Common myeloid progenitor, CD34-positive (primary cell): ENCODE results near the gene PTTG2.

Experiments
- CTCF ChIA-PET: fragments of 350-600 bp; sonication (Branson Sonifier 250); formaldehyde crosslinking; loops from one replicate; lab custom pipeline; 2021; ENCODE audit warnings: antibody characterized with exemption; lab: Charles Lee
- POLR2A ChIA-PET: fragments of 350-600 bp; sonication (Branson Sonifier 250); formaldehyde crosslinking; loops from one replicate; lab custom pipeline; 2021; ENCODE audit warnings: antibody characterized with exemption; lab: Charles Lee
- DNase-seq, 3 donors: peaks; one replicate each; pipeline versions ENCODE4 v3.0.0 to v3.0.0-alpha.2; 2013
- H3K27ac ChIP-seq, 2 experiments: 1 replicate in 1 of 2; 2 replicates in 1 of 2; pipeline ENCODE4 v1.7.0; 2013; ENCODE audit warnings: inconsistent platforms in 2 of 2, low read length in 2 of 2, mild to moderate bottlenecking in 2 of 2, low read depth in 1 of 2, moderate library complexity in 1 of 2; ENCODE audit not compliant: severe bottlenecking in 2 of 2, insufficient read depth in 1 of 2, poor library complexity in 1 of 2
- H3K27me3 ChIP-seq, 5 experiments: replicated peaks in 2 of 5; 1 replicate in 3 of 5; 2 replicates in 2 of 5; pipeline versions ENCODE4 v1.6.1 to v1.7.0; 2013; ENCODE audit warnings: low read length in 4 of 5, mild to moderate bottlenecking in 2 of 5, moderate library complexity in 2 of 5, inconsistent platforms in 1 of 5; ENCODE audit not compliant: insufficient read depth in 5 of 5, control insufficient read depth in 4 of 5
- H3K36me3 ChIP-seq, 4 experiments: 1 replicate in 2 of 4; 2 replicates in 2 of 4; pipeline versions ENCODE4 v1.6.1 to v1.7.0; 2013; ENCODE audit warnings: low read length in 3 of 4, control low read depth in 1 of 4, mild to moderate bottlenecking in 1 of 4; ENCODE audit not compliant: control insufficient read depth in 4 of 4, insufficient read depth in 4 of 4
- H3K4me1 ChIP-seq, 4 experiments: 1 replicate in 3 of 4; 2 replicates in 1 of 4; pipeline versions ENCODE4 v1.6.1 to v1.7.1; 2013; ENCODE audit warnings: low read length in 3 of 4, mild to moderate bottlenecking in 3 of 4, control low read depth in 1 of 4, inconsistent platforms in 1 of 4, moderate library complexity in 1 of 4; ENCODE audit not compliant: control insufficient read depth in 4 of 4, insufficient read depth in 4 of 4; ENCODE audit errors: control extremely low read depth in 1 of 4
- H3K4me3 ChIP-seq, 7 experiments: 1 replicate in 4 of 7; 2 replicates in 3 of 7; pipeline versions ENCODE4 v1.5.1 to v1.7.0; 2013; ENCODE audit warnings: mild to moderate bottlenecking in 7 of 7, low read length in 6 of 7, moderate library complexity in 6 of 7, inconsistent platforms in 2 of 7, low read depth in 2 of 7, control low read depth in 1 of 7; ENCODE audit not compliant: insufficient read depth in 4 of 7, control insufficient read depth in 1 of 7; ENCODE audit errors: extremely low read depth in 1 of 7
- H3K9me3 ChIP-seq, 5 experiments: 1 replicate in 4 of 5; 2 replicates in 1 of 5; pipeline versions ENCODE4 v1.6.1 to v1.7.1; 2013; ENCODE audit warnings: low read length in 4 of 5, mild to moderate bottlenecking in 2 of 5, inconsistent platforms in 1 of 5, low read depth in 1 of 5, moderate library complexity in 1 of 5; ENCODE audit not compliant: control insufficient read depth in 4 of 5, insufficient read depth in 2 of 5; ENCODE audit errors: control extremely low read depth in 1 of 5
- WGBS: methylation state at CpG from one replicate; pipeline ENCODE4 v1.1.5; 2013; ENCODE audit not compliant: insufficient coverage; 5-methylcytosine and 5-hydroxymethylcytosine counted together

The PTTG2 gene

DNA sequence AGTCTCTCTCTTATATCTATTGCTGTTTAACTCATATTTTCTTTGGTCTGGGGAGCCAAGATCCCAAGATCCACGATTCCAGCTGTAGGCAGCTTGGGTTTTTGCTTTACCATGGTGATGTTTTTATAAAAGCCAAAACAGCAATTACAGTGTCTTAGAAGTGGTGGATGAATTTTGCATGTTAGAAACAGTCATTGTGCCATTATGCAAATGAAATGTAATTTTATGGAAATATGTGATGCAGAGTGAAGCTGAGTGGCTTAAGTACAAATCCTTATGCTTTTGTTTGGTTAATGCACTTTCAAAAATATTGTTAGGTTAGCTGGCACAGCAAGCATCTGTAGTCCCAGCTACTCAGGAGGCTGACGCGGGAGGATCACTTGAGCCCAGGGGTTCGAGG lies 32.8 kb upstream of the PTTG2 start:
- ChIA-PET POLR2A (no interaction called here), CTCF (interaction anchor here (1.3 to 1.5 kb wide), 2 partner anchors 10 kb away, joined by 4 to 5 read pairs; no protein-coding TSS in a partner anchor)

DNA sequence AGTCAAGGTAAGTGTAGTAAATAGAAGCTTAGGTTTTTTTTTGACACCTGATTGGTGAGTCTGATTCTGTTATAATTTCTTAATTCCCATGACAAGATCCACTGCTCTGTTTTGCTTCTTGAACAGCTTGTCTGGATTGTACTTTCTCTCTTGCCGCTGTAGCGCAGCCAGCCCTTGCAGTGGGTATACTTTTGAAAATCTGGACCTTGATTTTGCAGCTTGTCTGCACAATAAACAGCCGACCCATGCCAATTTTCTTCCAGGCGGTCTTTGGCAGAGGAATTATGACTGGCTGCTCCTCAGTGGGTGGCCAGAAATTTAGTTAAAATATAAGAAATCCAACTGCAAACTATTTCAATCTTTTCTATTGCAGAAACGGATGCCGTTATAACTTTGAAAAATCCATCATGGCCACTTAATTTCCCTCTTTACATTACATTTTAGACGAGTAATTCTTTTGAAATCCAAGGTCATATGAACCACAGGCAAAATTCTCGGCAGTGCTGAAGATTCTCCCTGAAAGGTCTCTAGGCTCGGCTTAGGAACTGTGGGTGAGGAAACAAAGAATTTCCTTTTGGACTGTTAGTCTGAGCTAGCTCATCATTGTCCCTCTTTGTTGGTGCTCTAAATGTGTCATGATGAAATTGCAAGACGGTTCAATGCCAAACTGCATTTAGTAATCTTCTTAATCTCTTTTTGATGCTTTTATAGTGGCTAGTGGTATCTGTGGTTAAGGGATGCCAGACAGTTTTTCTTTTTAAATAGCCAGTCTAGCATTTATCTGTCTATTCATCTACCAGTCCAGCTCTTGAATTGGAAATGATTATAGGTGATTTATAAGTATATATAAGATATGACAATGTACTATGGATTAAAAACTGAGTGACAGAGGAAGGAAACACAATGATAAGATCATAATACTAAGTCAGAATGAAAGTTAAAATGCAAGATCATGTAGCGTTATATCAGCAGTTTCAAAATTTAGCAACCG lies 31.5 kb upstream of the PTTG2 start:
- Histone ChIP-seq H3K27ac (no peak overlapping the region), H3K9me3 (no peaks in the 10 kb centered on the region), H3K36me3 (peaks cover 0 to 2% (median 0%) of the 10 kb centered on the region in 4 experiments), H3K27me3 (no peaks in the 10 kb centered on the region), H3K4me1 (peaks cover 2 to 7% (median 3%) of the 10 kb centered on the region in 4 experiments), H3K4me3 (no peak overlapping the region)
- POLR2A ChIA-PET: interaction anchor here (1.5 kb wide), 1 partner anchor 102 kb away, joined by 4 read pairs; the partner anchor contains the start of gene PGM2
- CTCF ChIA-PET: interaction anchor here (1.3 to 1.8 kb wide), 3 partner anchors 8 to 47 kb away, joined by 3 to 5 read pairs (median 5); no protein-coding TSS in a partner anchor
- peak in 2 of 3 donors; percentile 33 to 44 for DNase-seq
- 81% methylated on average over 10 of the region's 12 CpGs for WGBS

More for the DNA sequence above, 32.8 kb upstream of the PTTG2 start:
- H3K27ac ChIP-seq: no peak overlapping the region
- no peaks in the 10 kb centered on the region for H3K27me3 ChIP-seq
- no peaks in the 10 kb centered on the region for H3K9me3 ChIP-seq
- peaks cover 2 to 7% (median 3%) of the 10 kb centered on the region in 4 experiments for H3K4me1 ChIP-seq
- DNase-seq: no peak
- WGBS: 100% methylated on average over 4 of the region's 4 CpGs
- no peak overlapping the region for H3K4me3 ChIP-seq
- H3K36me3 ChIP-seq: no peaks in the 10 kb centered on the region

DNA sequence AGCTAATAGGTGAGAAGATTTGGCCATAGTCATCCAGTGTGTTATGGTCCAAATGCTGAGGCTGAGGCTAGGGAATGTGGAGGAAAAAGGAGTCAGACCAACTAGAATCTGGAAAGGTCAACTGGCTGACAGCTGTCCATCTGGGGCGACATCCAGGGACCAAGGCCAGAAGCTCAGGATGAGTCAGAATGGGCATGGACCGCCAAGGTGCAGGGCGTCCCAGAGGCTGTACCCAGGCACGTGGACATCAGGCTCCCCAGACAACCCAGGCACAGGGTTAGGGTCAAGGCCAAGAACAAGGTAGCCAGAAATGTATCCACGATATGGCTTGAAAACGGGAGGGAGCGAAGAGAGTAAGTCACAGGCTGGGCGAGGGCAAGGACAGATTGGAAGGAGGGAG lies 26.1 kb upstream of the PTTG2 start:
- Histone ChIP-seq H3K4me3 (no peak overlapping the region), H3K27me3 (no peaks in the 10 kb centered on the region), H3K36me3 (peaks cover 0 to 4% (median 0%) of the 10 kb centered on the region in 4 experiments), H3K9me3 (no peaks in the 10 kb centered on the region), H3K4me1 (peaks cover 0 to 3% (median 0%) of the 10 kb centered on the region in 4 experiments), H3K27ac (no peak overlapping the region)
- ChIA-PET CTCF (interaction anchor here (1.8 kb wide), 1 partner anchor 12 kb away, joined by 6 read pairs; no protein-coding TSS in a partner anchor), POLR2A (no interaction called here)
- DNase-seq: no peak
- 95% methylated on average over 8 of the region's 8 CpGs for WGBS

DNA sequence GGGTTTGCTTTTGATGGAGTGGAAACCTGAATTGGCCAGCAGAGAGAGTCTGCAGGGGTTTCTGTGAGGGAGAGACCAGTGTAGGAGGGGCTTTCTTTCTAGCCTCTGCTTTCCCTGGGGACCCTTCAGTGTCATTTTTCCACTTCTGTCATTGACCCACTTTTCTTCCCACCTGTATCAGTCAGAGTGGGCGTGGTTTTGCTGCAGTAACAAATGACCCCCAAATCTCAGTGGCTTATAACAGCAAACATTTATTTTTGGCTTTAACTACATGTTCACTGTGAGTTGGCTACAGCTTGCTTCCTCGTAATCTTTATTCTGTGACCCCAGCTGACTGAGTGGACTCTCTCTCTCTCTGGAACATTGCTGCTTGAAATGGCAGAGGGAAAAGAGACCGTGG lies 25.6 kb upstream of the PTTG2 start:
- ChIA-PET CTCF (interaction anchor here (0.9 to 2.0 kb wide), 3 partner anchors 9 to 24 kb away, joined by 3 to 5 read pairs (median 4); no protein-coding TSS in a partner anchor), POLR2A (no interaction called here)
- peaks cover 0 to 4% (median 0%) of the 10 kb centered on the region in 4 experiments for H3K36me3 ChIP-seq
- no peaks in the 10 kb centered on the region for H3K27me3 ChIP-seq
- H3K27ac ChIP-seq: no peak overlapping the region
- H3K4me3 ChIP-seq: no peak overlapping the region
- 100% methylated on average over 2 of the region's 3 CpGs for WGBS
- no peaks in the 10 kb centered on the region for H3K4me1 ChIP-seq
- H3K9me3 ChIP-seq: no peaks in the 10 kb centered on the region
- no peak for DNase-seq

DNA sequence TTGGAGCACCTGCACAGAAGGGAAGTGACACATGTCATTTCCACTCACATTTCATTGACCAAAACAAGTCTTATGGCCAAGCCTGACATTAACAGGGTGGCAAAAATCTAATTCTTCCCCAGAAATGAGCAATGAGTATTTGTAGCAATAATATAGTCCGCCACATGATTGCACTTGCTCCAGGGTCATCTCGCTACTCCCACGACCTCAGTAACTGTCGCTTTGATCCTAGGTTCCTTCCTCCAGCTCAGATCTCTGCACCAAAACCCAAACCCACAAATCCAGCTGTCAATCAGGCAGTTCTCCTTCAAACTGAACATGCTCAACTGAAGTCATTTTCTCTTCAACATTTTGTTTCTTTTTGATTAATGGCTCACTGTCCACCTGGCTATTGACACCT lies 25.2 kb upstream of the PTTG2 start:
- POLR2A ChIA-PET: no interaction called here
- Histone ChIP-seq H3K27ac (no peak overlapping the region), H3K4me1 (no peaks in the 10 kb centered on the region), H3K27me3 (no peaks in the 10 kb centered on the region), H3K9me3 (no peaks in the 10 kb centered on the region), H3K4me3 (no peak overlapping the region), H3K36me3 (peaks cover 0 to 4% (median 0%) of the 10 kb centered on the region in 4 experiments)
- 84% methylated on average over 4 of the region's 4 CpGs for WGBS
- CTCF ChIA-PET: interaction anchor here (0.9 to 2.0 kb wide), 3 partner anchors 8 to 24 kb away, joined by 3 to 5 read pairs (median 4); no protein-coding TSS in a partner anchor
- DNase-seq: no peak

DNA sequence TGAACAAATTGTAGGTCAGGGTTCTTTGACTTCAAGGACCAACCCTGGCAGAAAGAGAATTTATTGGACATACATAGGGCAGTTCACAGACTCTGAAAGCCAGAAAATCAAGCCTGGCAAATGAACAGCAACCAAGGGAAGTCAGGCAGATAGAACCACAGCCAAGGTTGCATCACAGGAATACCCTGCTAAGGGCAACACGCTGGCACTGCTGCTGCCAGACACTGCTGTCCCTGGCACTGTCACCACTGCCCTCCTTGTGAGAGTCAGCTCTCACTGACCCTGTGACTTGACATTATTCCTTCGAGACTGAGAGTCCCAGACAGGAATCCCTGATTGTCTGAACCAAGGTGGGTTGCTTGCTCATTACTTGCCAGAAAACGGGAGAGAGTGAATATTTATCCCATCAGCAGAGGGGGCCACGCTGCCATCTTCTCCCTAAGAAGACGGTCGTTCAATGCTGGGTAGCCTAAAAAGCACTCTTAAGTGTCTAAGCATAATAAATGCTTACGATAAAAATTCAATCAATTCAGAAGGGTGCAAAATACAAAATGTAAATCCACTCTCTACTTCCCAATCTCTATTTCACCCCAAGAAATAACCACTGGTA lies 23.2 kb upstream of the PTTG2 start:
- H3K9me3 ChIP-seq: no peaks in the 10 kb centered on the region
- no peak overlapping the region for H3K4me3 ChIP-seq
- DNase-seq: no peak
- no peak overlapping the region for H3K27ac ChIP-seq
- H3K36me3 ChIP-seq: peaks cover 0 to 4% (median 0%) of the 10 kb centered on the region in 4 experiments
- WGBS: 73% methylated on average over 3 of the region's 7 CpGs
- no peaks in the 10 kb centered on the region for H3K27me3 ChIP-seq
- no peaks in the 10 kb centered on the region for H3K4me1 ChIP-seq
- ChIA-PET POLR2A (no interaction called here), CTCF (interaction anchor here (1.3 kb wide), 1 partner anchor 9 kb away, joined by 5 read pairs; no protein-coding TSS in a partner anchor)
